GM12878 (cell line): Measurements from ENCODE around the gene CARD11. TPM values are rescaled to one million over a fixed set of nuclear protein-coding genes. Genes with fewer than 3 reads are reported as not detected.

Experiments used
- ATAC-seq: fragments of 200-7000 bp; cut with Tn5 transposase; 3 replicates; pipeline ENCODE4 v1.9.1; 2020; ENCODE audit warnings: mild to moderate bottlenecking, moderate library complexity
- BruUV-seq: library from RNA; stranded (reverse); fragments of 400-500 nt; replicated peaks from 2 replicates; lab custom pipeline; 2021; lab: Mats Ljungman, UMichigan
- CTCF ChIA-PET: fragments of 300-600 bp; sonication (Branson Sonifier 250); formaldehyde crosslinking; extraction: SDS; loops from one replicate; lab custom pipeline; 2021; ENCODE audit warnings: inconsistent platforms; lab: Yijun Ruan, JAX
- POLR2A ChIA-PET: fragments of 350-600 bp; formaldehyde crosslinking; extraction: SDS; loops from one replicate; lab custom pipeline; 2021; ENCODE audit warnings: inconsistent platforms; lab: Charles Lee
- RAD21 ChIA-PET: fragments of 300-600 bp; sonication (Branson Sonifier 250); formaldehyde crosslinking; loops from one replicate; lab custom pipeline; 2023; ENCODE audit warnings: antibody characterized with exemption; ENCODE audit not compliant: unreplicated experiment; lab: Charles Lee
- SMC1A ChIA-PET: fragments of 300-600 bp; sonication (Branson Sonifier 250); formaldehyde crosslinking; loops from one replicate; lab custom pipeline; 2023; ENCODE audit not compliant: unreplicated experiment, uncharacterized antibody; lab: Charles Lee
- DNase-seq: peaks from one replicate; pipeline ENCODE4 v3.0.0-alpha.2; 2011; ENCODE audit warnings: low read depth, low spot score
- FAIRE-seq: peaks from 3 replicates; lab custom pipeline; 2011; peaks lifted over from hg19 to GRCh38; lab: Jason Lieb, UNC
- H2AFZ ChIP-seq: 2 replicates; pipeline ENCODE4 v1.6.0; 2011; ENCODE audit warnings: low read depth, low read length, control low read depth; ENCODE audit not compliant: control insufficient read depth
- H3K27ac ChIP-seq: 2 replicates; pipeline ENCODE4 v1.5.1; 2011; ENCODE audit warnings: control low read depth; ENCODE audit not compliant: control insufficient read depth, insufficient read depth
- H3K27me3 ChIP-seq, 2 experiments: replicated peaks in 1 of 2; 2 replicates each; pipeline versions ENCODE4 v1.6.0 to v1.6.1; 2011; ENCODE audit warnings: low read length in 1 of 2; ENCODE audit not compliant: control insufficient read depth in 2 of 2, insufficient read depth in 2 of 2
- H3K36me3 ChIP-seq, 2 experiments: 2 replicates each; pipeline ENCODE4 v1.5.1; 2011; ENCODE audit warnings: low read length in 1 of 2; ENCODE audit not compliant: control insufficient read depth in 2 of 2, insufficient read depth in 2 of 2
- H3K4me1 ChIP-seq: 2 replicates; pipeline ENCODE4 v1.6.1; 2011; ENCODE audit warnings: mild to moderate bottlenecking, low read length, moderate library complexity, mixed read lengths; ENCODE audit not compliant: control insufficient read depth, insufficient read depth
- H3K4me2 ChIP-seq: 2 replicates; pipeline ENCODE4 v1.6.0; 2011; ENCODE audit warnings: control low read depth; ENCODE audit not compliant: control insufficient read depth, insufficient read depth
- H3K4me3 ChIP-seq: fragments of 200-600 bp; sonication (generic); 2 replicates; pipeline ENCODE4 v1.5.1; 2016
- H3K79me2 ChIP-seq: 2 replicates; pipeline ENCODE4 v1.6.0; 2011; ENCODE audit warnings: low read length; ENCODE audit not compliant: control insufficient read depth, insufficient read depth
- H3K9ac ChIP-seq: 2 replicates; pipeline ENCODE4 v1.8.0; 2011; ENCODE audit warnings: low read length, control low read depth, mixed read lengths; ENCODE audit not compliant: control insufficient read depth, insufficient read depth
- H3K9me3 ChIP-seq: replicated peaks from 3 replicates; pipeline ENCODE4 v1.5.1; 2011; ENCODE audit warnings: mild to moderate bottlenecking, low read length; ENCODE audit not compliant: control insufficient read depth, insufficient read depth
- H4K20me1 ChIP-seq: 2 replicates; pipeline ENCODE4 v1.6.0; 2011; ENCODE audit not compliant: control insufficient read depth, insufficient read depth
- ESRRA ChIP-seq: IDR thresholded peaks from 2 replicates; pipeline ENCODE4 v1.6.1; 2012; ENCODE audit warnings: mild to moderate bottlenecking, low read length, improper control_type of control experiment
- GATAD2B ChIP-seq: fragments of 450-650 bp; conservative IDR thresholded peaks from 2 replicates; pipeline ENCODE4 v1.6.1; 2017; ENCODE audit warnings: low read depth, mild to moderate bottlenecking, moderate library complexity
- HDAC2 ChIP-seq: fragments of 200-600 bp; sonication (generic); IDR thresholded peaks from 2 replicates; pipeline ENCODE4 v1.6.1; 2017
- HDAC6 ChIP-seq: fragments of 200-600 bp; sonication (generic); IDR thresholded peaks from one replicate; pipeline ENCODE4 v1.8.0; 2017; ENCODE audit warnings: antibody characterized with exemption; ENCODE audit not compliant: unreplicated experiment
- KDM1A ChIP-seq: fragments of 200-600 bp; sonication (generic); IDR thresholded peaks from 2 replicates; pipeline ENCODE4 v1.6.1; 2016; ENCODE audit warnings: borderline replicate concordance
- NR2C1 ChIP-seq: fragments of 450-650 bp; IDR thresholded peaks from 2 replicates; pipeline ENCODE4 v1.6.1; 2017; ENCODE audit warnings: antibody characterized with exemption, mild to moderate bottlenecking, moderate library complexity
- SPI1 ChIP-seq: IDR thresholded peaks from 2 replicates; pipeline ENCODE4 v1.6.1; 2011; ENCODE audit warnings: low read depth, mild to moderate bottlenecking, low read length, moderate library complexity, borderline replicate concordance; ENCODE audit not compliant: insufficient read depth
- ZBTB33 ChIP-seq: fragments of 450-650 bp; IDR thresholded peaks from 2 replicates; pipeline ENCODE4 v1.6.1; 2017; ENCODE audit warnings: mild to moderate bottlenecking
- ZNF384 ChIP-seq: IDR thresholded peaks from 2 replicates; pipeline ENCODE4 v1.6.1; 2012; ENCODE audit warnings: low read depth, mild to moderate bottlenecking, low read length, improper control_type of control experiment, borderline replicate concordance
- WGBS: methylation state at CpG from one replicate; pipeline ENCODE4 v1.1.6; 2016; ENCODE audit warnings: low lambda C conversion rate; ENCODE audit not compliant: insufficient replicate concordance, insufficient coverage; ENCODE audit errors: missing lambda C conversion rate; 5-methylcytosine and 5-hydroxymethylcytosine counted together
- in situ Hi-C: fragments of 300-500 bp; cut with MboI; formaldehyde crosslinking; loops from 9 replicates; pipeline ENCODE4 v1.14.3; 2018; ENCODE audit warnings: mixed read lengths
- intact Hi-C: fragments of 100-400 bp; cut with micrococcal nuclease; formaldehyde crosslinking; loops from one replicate; pipeline ENCODE4 v1.14.2; 2022; ENCODE audit not compliant: unreplicated experiment
- polyA plus RNA-seq, 11 experiments: library from polyadenylated mRNA; depleted of rRNA in 4 of 11; unstranded in 6 of 11; stranded (reverse) in 5 of 11; fragments of >200 nt; fragmentation: Nextera tagmentation in 4 of 11; fragmentation: Illumina TruSeq in 1 of 11; extraction: Ambion mirVana in 4 of 11; extraction: Trizol in 1 of 11; gene quantifications; 1 replicate in 1 of 11; 2 replicates in 10 of 11; pipeline versions ENCODE4 v1.2.1 to v1.2.3, GENCODE V29; 2011 to 2016; ENCODE audit warnings: inconsistent platforms in 2 of 11, missing spikeins in 2 of 11, low read depth in 1 of 11
- total RNA-seq, 4 experiments: library from RNA; depleted of rRNA in 3 of 4; stranded (reverse); fragments of >200 nt in 3 of 4; fragmentation: Illumina TruSeq in 1 of 4; extraction: Trizol in 1 of 4; gene quantifications; 2 replicates each; pipeline versions ENCODE4 v1.2.1 to v1.2.3, GENCODE V29; 2013 to 2021

CARD11 gene
- total and polyA plus RNA-seq, 10 of the 15 experiments (the other 5 are each of a cell fraction or from before 2014, with no cell fraction given): 0.27 to 72.0 (median 28.4) TPM

- H3K4me3 ChIP-seq: no peak overlapping the region
- RAD21 ChIA-PET: no interaction called here
- TF ChIP-seq SPI1 (no peak), ZNF384 (no peak), ZBTB33 (no peak), NR2C1 (no peak), ESRRA (no peak), GATAD2B (no peak), HDAC6 (no peak), HDAC2 (no peak), KDM1A (no peak)
- TF ChIP-seq, all 136 proteins: peak for 0
- H3K27ac ChIP-seq: no peak overlapping the region
- H4K20me1 ChIP-seq: no peaks in the 10 kb centered on the region
- BruUV-seq: no TSS peak
- ATAC-seq (no peak), DNase-seq (no peak), FAIRE-seq (no peak)
- CTCF ChIA-PET: no interaction called here
- no peaks in the 10 kb centered on the region; the same call in 1 of the 2 replicates for H3K4me1 ChIP-seq
- SMC1A ChIA-PET: no interaction called here
- no peak overlapping the region for H3K9ac ChIP-seq
- intact Hi-C loops (no loop called here), in situ Hi-C loops (no loop called here)
- WGBS: 94% methylated on average over 17 of the region's 17 CpGs
- POLR2A ChIA-PET: no interaction called here
- no peak overlapping the region for H2AFZ ChIP-seq
- peaks cover 3 to 5% of the 10 kb centered on the region in 2 experiments; a peak in 3 of 4 replicates for H3K36me3 ChIP-seq
- peaks cover 14% of the 10 kb centered on the region; the same call in 2 of the 3 replicates for H3K9me3 ChIP-seq
- H3K79me2 ChIP-seq: no peaks in the 10 kb centered on the region
- H3K4me2 ChIP-seq: no peak overlapping the region
- H3K27me3 ChIP-seq: no peaks in the 10 kb centered on the region
These were observed 50.3 kb downstream of the CARD11 start for GRCh38 chr7:2993396-2993795.
